ENCODE data around the gene ATP8B4.

Gene ATP8B4

DNA sequence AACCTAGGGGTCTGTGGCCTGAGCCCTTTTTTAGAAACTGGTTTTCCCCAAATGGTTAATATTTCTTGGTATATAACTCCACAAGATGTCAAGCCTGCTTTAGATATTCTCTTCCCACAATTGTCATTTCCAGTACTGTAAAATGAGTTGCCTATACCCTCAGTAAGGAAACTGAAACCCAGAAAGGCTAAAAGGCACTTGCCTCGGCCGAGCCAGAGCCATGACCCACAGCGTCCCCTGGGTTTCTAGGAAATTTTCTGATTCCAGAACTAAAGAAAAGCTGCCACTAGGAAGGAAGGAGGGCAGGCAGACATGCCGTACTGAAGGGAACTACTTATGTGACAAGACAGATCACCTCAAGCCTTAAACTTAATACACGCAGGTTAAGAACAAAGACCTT is 59.1 kb downstream of the ATP8B4 start:
- no peak for ATAC-seq

DNA sequence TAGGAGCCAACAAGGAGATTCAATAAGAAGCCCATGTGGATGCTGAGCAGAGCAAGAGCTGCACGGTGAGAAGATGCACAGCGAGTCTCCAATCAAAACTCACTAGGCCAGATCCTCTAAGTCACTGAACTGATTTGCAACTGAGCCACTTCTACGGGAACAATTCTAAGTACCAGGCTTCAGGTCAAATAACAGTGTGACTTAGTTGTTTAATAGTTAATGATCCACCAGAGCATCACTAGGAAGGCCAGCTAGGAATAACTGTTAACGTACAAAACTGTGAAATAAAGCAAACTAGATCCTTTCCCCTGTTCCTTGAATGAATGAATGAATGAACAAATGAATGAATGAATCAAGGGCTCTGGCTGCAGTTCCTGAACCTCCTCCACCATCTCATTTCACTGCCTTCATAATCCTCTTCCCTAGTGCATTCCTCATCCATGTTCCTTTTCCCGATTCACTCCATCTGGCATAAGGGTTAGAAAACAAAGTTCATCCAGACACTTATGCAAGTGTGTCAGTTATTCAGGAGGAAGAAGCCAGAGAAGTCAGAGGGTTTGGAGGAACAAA is 59.7 kb downstream of the ATP8B4 start:
- no peak for ATAC-seq

DNA sequence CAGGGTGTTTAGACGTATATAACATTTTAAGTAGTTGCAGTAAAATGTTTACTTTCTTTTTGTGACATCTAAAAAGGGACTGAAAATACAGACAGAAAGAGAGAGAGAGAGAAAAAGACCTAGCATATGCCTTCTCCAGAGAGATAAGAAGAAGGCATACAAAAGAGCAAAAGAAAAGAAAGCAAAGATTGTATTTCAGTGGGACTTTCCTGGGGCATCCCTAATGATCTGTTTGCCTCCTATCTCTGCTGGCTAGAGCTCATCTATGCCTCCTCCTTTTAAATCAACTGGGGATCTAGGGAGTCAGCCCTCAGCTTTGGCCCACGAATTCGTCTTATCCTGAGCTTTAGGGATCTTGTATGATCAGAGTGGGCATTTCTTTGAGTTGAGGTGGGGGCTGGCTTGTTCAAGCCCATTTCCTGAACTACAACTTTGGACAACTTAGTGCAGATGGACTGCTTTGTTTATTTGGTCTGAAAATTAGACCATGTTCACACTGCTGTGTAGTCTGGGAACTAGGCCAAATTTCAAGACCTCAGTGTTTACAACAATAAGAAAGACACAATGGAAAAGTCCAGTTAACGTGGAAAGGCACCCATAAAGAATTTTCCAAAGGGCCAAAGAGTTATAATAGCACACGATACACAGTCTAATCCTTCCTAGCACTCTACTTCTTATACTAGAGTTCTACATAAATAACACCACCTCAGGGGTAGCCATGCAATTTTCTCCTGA is 61.0 kb downstream of the ATP8B4 start:
- ATAC-seq = no peak

DNA sequence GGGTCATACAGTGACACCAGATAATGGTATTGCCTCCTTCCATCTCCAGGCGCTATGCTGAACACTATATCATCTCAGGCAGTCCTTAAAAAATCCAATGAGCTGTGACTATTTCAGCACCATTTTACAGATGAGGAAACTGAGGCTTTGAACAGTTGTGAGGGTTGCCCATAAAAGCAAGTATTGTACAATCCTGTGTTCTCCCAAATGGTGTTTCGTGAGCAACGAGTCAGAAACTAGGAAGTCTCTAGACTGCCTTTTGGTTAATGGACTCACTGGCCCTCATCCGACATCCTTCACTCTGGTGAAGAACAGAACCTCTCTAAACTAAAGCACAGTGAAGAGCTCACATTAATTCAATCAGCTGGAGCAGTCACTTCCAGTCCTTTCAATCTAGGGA is 61.8 kb downstream of the ATP8B4 start:
- no peak for ATAC-seq

DNA sequence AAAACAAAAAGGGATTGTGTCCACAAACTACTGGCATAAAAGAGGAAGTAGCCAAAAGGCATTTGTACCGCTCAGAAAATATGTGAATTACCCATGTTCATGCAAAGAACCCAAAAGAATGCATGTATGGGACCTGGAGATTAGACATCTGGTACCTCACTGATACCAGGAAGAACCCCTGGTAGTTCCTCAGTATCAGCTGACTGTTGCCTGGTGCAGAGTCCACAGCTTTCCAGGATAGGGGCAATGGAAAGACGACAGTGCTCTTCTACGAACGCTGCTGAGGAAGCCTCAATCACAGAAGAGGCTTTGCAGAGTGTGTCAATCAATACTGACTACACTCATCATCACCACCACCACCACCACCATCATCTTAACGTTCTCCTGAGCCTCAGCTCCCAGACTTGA is 63.3 kb downstream of the ATP8B4 start:
- ATAC-seq = no peak

DNA sequence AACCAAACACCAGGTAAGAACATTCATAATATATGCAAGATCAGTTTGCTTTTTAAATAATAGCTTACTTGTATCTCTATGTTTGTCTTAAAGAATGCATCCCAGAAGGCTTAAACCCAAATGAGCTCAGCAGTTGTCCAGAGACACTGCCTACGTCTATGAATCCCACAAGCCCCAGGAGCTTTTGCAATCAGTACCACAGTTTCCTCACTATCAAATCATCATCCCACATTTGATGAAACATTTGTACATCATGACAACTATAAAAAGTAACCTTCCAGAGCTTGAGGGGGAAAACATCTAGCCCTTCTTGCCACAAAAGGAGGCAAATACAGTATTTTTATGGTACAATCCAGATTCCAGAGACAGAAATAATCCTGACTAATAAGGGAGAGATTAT is 63.7 kb downstream of the ATP8B4 start:
- no peak for ATAC-seq

DNA sequence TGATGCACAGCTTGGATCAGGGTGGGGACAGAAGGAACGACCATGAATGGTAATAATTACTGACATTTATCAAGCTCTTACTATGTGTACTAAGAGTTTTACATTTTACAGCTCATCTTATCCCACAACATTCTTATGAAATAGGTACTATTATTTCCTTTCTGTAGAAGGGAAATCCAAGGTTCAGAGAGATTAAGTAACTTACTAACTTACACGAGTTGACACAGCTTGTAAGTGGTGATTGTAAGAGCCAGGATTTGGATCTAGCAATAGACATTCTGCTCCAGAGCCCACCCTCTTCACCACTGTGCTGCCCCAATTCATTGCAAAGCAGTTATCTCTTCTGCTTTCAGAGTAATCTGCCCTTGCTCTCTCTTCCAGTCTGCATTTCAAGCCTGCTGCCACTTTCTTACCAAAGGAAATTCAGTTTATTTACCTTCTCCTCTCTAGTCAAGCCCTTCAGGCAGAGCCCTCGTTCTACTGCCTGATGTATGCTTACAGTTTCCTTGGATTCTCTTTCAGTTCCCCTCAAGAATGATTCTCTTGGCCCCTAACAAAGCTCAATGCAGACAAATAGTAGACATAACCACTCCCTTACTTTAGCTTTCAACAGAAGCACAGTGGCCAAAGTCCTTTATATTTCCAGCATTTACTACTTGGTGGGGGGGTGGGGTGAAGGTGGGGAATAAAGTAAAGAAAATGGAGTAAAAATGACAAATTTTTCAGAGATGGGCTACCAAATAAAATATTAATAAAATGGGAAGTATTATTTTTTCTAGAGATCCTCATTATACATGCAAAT is 65.8 kb downstream of the ATP8B4 start:
- ATAC-seq = no peak

DNA sequence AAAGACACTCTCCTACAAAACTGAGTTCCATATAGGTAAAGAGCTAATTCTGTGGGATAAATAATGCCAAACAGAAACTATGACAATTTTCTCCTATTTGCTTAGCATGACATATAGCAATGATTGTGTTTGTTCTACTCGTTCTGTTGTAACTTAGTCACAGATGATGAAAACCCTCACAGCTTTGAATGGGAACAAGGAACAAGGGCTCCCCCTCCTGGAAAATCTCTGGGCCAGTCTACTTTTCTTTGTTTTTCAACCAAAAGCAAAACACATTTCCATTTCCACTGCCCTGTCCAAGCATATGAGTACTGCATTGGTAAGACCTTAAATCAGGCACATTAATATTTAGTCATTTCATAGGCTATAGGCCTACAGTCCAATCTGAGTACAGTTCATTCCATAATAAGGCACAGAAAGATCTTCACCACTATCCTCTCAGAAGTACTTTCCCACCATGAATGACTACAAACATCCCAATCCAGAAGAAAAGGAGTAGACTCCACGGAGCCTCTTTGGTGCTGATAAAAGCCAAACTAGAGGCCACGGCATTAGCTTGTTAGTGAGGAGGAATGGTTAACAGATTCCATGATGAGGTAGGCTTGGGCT is 67.1 kb downstream of the ATP8B4 start:
- ATAC-seq = no peak

DNA sequence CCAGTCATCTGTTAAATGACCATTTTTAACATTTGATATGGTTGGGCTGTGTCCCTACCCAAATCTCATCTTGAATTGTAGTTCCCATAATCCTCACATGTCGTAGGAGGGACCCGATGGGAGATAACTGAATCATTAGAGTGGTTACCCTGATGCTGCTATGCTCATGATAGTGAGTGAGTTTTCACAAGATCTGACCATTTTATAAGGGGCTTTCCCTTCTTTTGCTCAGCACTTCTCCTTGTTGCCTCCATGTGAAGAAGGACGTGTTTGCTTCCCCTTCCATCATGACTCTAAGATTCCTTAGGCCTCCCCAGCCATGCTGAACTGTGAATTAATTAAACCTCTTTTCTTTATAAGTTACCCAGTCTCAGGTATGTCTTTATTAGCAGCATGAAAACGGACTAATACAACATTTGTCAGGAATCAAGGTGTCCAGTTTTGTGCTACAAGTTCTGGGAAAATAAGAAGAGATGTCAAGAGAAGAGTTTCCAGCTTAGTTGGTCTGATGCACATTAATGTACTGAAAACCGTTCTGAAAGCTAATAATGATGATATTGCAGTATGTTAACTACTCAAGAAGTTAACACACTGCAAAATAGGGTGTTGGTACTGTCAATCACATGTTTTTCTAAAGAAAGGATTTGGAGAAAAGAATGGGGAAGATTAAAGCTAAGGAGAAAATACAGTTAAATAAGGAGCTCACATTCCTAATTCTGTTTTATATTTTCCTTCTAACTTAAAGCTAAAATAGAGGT is 67.9 kb downstream of the ATP8B4 start:
- ATAC-seq = no peak

DNA sequence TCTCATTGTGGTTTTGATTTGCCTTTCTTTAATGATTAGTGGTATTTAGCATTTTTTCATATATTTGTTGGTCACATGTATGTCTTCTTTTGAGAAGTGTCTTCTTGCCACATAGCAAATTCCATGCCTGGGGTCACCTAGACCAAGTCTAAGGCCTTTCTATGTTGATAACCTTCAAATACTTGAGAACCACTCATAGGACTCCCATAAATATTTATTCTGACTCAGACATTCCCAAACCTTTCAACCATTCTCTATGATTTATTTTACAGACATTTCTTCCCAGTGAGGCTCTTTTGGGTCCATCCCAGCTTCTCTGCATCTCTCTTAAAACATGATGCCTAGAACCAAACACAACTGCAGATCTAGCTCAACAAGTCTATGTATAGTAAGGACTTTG is 69.2 kb downstream of the ATP8B4 start:
- no peak for ATAC-seq

DNA sequence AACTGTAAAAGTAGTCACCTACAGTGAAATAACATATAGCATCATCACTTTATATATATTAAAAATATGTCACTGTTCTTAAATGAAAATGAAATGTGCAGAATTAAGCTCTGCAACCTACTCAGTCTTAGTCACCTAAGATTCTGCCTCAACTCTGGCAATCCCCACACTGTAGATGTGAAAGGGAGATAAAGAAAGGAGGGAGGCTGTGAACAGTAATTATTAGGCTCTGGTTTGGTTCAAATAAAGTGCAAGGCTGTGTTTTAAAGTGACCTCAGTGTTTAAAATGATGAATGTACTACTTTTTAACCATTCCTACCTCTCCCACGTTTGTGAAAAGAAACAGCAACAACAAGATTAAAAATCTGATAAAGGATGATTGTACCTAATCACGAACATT is 72.2 kb downstream of the ATP8B4 start:
- ATAC-seq = peak; percentile 87 to 93

DNA sequence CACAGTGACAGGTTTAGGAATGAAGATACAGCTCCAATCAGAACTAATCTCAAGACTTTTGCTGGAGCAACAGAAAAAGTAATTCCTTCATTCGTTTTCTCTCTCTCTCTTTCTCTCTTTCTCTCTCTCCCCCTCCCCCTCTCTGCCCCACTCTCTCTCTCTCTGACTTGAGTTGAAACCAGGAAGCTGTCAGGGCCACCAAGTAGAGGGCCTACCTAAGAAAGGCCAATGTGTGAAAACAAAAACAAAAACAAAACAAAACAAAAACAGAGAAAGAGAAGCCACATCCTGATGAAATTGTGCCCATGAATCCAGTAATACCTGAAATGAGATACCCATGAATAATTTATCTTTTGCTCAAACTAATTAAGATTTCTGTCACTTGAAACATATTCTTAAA is 72.9 kb downstream of the ATP8B4 start:
- no peak for ATAC-seq

DNA sequence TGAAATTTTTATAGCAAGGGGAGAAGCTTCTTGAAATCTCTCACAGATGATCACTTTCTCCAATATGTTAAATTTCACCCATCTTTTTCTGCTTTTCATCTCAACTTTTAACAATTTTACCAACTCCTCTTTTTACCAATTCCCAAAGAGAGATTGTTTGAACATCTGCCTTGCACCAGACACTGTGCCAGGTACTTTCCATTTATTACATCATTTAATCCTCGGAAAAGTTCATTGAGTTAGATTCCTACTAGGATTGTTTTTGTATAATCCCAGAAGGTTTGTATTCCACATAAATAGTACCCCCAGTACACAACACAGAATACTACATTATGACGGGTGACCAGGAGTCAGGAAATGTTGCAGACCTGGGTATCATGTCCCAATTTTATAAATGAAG is 74.1 kb downstream of the ATP8B4 start:
- ATAC-seq = no peak

DNA sequence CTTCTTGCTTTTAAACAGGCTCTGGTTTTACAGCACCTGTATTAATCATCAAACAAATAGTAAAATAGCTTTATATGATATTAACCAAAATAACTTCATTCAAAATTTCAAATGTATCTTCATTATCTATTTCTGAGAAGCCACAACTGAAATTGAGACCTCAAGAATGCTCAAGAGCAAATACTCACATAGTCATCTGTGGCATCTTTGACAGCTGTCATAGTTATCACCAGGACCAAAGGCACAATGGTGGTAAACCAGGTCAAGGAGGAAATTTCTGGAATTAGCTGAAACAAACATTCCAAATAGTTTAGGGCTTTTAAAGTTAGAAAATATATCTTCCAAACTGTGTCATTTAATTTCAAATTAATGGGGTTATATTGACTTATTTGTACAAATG is 74.6 kb downstream of the ATP8B4 start:
- ATAC-seq = no peak

DNA sequence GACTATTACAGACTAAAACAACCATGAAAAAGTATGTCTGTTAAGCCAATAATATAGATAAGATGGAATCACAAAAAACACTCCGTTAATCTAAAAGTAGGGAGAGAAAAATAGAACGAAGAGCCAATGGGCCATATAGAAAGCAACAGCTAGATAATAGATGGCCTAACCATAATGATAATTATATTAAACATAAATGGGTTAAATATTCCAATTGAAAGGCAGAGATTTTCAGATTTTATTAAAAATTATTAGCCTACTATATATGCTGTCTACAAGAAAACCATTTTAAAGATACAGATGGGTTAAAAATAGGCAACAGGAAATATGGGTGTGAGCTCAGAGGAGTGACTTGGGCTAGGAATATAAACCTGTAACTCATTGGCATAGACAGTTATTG is 76.3 kb downstream of the ATP8B4 start:
- ATAC-seq = no peak

DNA sequence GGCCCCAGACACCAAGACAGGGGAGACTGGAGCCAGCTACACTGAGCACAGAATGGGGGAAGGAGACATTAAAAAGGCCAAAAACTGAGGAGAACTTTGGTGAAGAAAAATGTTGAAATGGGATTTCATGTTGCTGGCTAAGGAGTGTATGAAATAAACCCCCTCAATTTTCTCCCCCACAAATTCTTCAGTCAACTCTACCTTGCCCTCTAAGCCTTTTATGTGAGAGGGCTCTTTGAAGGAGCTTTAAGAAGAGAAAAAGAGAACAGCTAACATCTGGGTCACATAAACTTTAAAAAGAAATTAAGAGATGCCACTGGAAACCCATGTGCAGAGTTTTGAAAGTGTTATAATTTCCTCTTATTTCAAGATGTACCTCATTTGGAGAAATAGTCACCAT is 88.6 kb downstream of the ATP8B4 start:
- ATAC-seq = no peak

DNA sequence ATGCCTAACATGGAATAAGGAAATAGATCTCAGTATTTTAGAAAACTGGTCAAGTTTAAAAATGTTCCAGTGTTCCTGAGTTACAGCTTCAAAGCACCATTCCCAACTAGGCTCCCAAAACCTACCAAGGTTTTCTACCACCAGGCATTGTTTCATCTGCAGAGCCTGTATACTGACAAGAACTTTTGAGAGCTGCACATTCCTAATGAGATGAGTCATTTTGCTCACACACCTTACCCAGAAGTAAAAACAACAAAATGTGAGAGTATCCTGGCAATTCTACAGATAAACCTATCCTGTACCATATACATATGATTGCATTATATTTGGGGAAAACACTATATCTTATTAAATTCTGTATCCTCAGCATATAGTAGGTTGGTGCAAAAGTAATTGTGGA is 90.7 kb downstream of the ATP8B4 start:
- no peak for ATAC-seq

DNA sequence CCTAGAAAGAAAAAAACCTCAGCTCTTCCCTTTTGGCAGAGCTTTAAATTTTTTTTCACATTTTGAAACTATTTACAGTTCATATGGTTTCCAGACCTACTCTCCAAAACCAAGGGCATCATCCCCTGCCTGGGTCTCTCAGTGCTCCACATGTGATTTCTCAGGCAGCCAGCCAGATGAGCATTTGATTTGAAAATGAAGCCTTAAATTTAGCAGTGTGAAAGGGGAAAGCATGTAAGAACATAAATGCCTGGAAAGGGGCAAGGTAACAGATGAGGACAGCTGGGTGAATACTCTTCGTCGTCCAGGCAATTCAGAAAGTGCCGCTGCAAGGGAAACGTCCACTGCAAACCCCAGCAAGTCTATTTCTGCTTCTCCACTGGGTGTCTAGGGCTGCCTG is 94.8 kb downstream of the ATP8B4 start:
- ATAC-seq = no peak

DNA sequence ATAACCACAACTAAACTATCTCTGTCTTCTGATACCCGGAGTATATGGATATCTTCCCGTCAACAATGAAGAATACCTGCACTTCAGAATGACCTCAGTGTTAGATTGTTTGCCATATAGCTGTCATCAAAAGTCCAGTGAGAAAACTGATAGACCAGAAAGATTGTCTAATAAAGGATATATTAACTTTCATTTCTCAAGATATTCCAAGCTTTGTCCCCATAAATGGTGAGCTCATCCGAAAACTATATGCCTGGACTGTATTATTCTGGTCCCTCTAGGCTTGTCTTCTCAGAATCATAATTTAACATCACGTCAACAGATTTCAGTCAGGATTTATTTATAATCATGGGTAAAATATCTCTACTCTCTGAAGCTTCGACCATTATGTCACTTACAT is 100.5 kb downstream of the ATP8B4 start:
- no peak for ATAC-seq

DNA sequence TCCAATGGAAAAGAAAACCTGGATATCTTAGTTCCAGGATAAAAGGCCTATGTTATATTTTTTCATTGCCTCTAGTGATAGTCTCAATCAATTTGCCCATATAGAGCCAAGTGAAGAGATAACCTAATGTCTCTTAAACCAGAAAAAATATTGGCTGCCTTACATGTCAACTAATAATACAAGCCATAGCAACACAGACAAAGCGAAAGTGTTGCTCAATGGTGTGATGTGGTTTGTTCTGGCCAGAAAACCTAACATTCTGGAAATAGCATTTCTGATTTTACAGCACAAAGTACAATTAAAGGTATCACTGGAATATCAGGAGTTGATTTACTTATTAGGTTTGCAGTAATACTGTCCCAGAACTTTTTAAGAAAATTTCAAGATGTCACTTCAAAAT is 101.5 kb downstream of the ATP8B4 start:
- no peak for ATAC-seq

DNA sequence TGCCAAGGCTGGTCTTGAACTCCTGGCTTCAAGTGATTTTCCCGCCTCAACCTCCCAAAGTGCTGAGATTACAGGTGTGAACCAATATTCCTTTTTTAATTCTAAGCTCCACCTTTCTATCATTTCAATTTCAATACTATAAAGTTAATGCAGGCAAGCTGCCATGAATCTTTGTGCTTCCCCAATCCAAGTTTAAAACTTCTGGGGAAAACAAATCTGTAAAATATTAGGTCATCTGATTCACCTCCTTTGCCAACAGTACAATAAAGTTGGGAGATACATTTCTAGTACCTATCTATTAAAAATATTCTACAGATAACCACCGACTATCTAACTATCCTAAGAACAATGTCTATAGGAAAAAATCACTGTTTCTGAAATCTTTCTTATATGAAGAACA is 102.1 kb downstream of the ATP8B4 start:
- no peak for ATAC-seq

DNA sequence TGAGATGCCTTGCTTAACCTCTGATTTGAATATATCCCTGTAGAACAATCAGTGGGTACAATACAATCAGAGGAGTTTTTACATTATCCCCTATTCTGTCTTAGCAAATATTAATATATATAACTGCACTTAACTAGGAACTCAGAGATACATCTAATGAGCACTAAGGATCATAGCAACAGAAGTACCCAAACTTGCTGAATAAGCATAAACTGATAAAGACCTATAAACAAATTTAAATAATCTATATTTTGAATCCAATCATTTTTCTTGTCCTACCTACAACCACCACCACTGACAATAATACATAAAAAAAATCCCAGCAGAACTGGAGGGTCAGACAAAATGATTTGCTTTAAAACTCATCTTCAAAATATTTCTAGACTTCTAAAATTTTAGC is 106.2 kb downstream of the ATP8B4 start:
- no peak for ATAC-seq

DNA sequence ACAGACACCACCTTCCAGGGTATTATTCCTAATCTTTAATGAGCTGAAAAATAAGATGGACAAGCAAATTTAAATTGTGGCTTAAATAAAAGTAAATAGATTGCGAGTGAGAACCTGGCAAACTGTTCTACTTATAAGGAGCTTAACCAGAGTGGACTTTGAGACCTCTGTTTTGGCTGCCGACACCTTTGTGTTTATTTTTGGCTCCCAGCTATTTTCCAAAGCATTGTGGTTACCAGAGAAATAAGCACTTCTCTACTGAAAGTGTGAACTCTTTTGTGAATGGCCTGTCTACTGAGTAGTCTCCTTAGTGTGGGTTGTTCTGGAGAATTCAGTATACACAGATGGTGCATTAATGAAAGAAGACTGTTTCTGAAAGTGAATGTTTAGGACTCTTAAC is 109.4 kb downstream of the ATP8B4 start:
- no peak for ATAC-seq

All from activated CD4-positive, CD25-positive, alpha-beta regulatory T cell treated with anti-CD3 and anti-CD28 coated beads, Interleukin-2, amount 50 U/mL, for 24 hours (primary cell).